HepG2 (cell line): Measurements from ENCODE around the gene ATXN7L3. TPM values are rescaled to one million over a fixed set of nuclear protein-coding genes. Genes with fewer than 3 reads are reported as not detected.

ENCODE experiments used
- ATAC-seq: fragments of 200-7000 bp; cut with Tn5 transposase; 3 replicates; pipeline ENCODE4 v1.9.1; 2020; ENCODE audit warnings: mild to moderate bottlenecking, moderate library complexity
- BruUV-seq: library from RNA; stranded (reverse); fragments of 400-500 nt; replicated peaks from 2 replicates; lab custom pipeline; 2021; lab: Mats Ljungman, UMichigan
- CTCF ChIA-PET: fragments of 300-600 bp; formaldehyde crosslinking; extraction: SDS; loops from one replicate; lab custom pipeline; 2021; ENCODE audit warnings: low total read pairs, inconsistent platforms, low intra/inter-chr PET ratio; lab: Yijun Ruan, JAX
- POLR2A ChIA-PET: fragments of 350-600 bp; sonication (Branson Sonifier 250); formaldehyde crosslinking; loops from one replicate; lab custom pipeline; 2020; ENCODE audit warnings: antibody characterized with exemption, inconsistent platforms; lab: Yijun Ruan, JAX
- DNase-seq: peaks from one replicate; pipeline ENCODE4 v3.0.0-alpha.2; 2015; ENCODE audit warnings: low spot score
- FAIRE-seq: peaks from 3 replicates; lab custom pipeline; 2011; peaks lifted over from hg19 to GRCh38; lab: Jason Lieb, UNC
- H2AFZ ChIP-seq: one replicate; pipeline ENCODE4 v1.6.1; 2011; ENCODE audit warnings: low read length, inconsistent platforms
- H3K27ac ChIP-seq: fragments of 300-600 bp; 3 replicates; pipeline ENCODE4 v1.8.0; 2011; ENCODE audit warnings: mixed run types, mild to moderate bottlenecking, mixed read lengths, low read length, inconsistent platforms; ENCODE audit not compliant: insufficient read depth; ENCODE audit errors: extremely low read length
- H3K27me3 ChIP-seq, 2 experiments: fragments of 200-600 bp in 1 of 2; 2 replicates in 1 of 2; 3 replicates in 1 of 2; pipeline versions ENCODE4 v1.6.0 to v1.8.0; 2011; ENCODE audit warnings: low read length in 2 of 2, mild to moderate bottlenecking in 2 of 2, moderate library complexity in 2 of 2, inconsistent platforms in 1 of 2; ENCODE audit not compliant: insufficient read depth in 2 of 2, control insufficient read depth in 1 of 2
- H3K36me3 ChIP-seq, 2 experiments: fragments of 200-600 bp in 1 of 2; replicated peaks in 1 of 2; 2 replicates in 1 of 2; 3 replicates in 1 of 2; pipeline versions ENCODE4 v1.5.1 to v1.8.0; 2011; ENCODE audit warnings: low read length in 2 of 2, inconsistent platforms in 1 of 2; ENCODE audit not compliant: insufficient read depth in 2 of 2, control insufficient read depth in 1 of 2
- H3K4me1 ChIP-seq: 2 replicates; pipeline ENCODE4 v1.5.1; 2012; ENCODE audit warnings: low read length, inconsistent platforms; ENCODE audit not compliant: insufficient read depth
- H3K4me2 ChIP-seq: 2 replicates; pipeline ENCODE4 v1.6.0; 2011; ENCODE audit warnings: low read depth, low read length, inconsistent platforms
- H3K4me3 ChIP-seq, 3 experiments: fragments of 200-600 bp in 1 of 3; sonication (generic), shearing (Covaris generic) in 1 of 3; replicated peaks in 1 of 3; 2 replicates each; pipeline ENCODE4 v1.5.1; 2011 to 2016; ENCODE audit warnings: low read length in 3 of 3, inconsistent platforms in 2 of 3, low read depth in 2 of 3, mild to moderate bottlenecking in 2 of 3, control low read depth in 1 of 3, mixed read lengths in 1 of 3; ENCODE audit not compliant: insufficient read depth in 1 of 3
- H3K79me2 ChIP-seq: one replicate; pipeline ENCODE4 v1.6.1; 2011; ENCODE audit warnings: low read length, inconsistent platforms; ENCODE audit not compliant: insufficient read depth
- H3K9ac ChIP-seq: 2 replicates; pipeline ENCODE4 v1.6.0; 2011; ENCODE audit warnings: mild to moderate bottlenecking, low read depth, low read length, inconsistent platforms; ENCODE audit not compliant: insufficient read depth
- H3K9me3 ChIP-seq: 2 replicates; pipeline ENCODE4 v1.5.1; 2012; ENCODE audit warnings: mild to moderate bottlenecking, low read length
- H4K20me1 ChIP-seq: 2 replicates; pipeline ENCODE4 v1.6.0; 2011; ENCODE audit warnings: inconsistent platforms, mild to moderate bottlenecking, low read length, moderate library complexity; ENCODE audit not compliant: insufficient read depth
- AGO2 ChIP-seq: fragments of 200-400 bp; formaldehyde crosslinking; optimal IDR thresholded peaks from 2 replicates; pipeline ENCODE3; 2017; ENCODE audit warnings: mild to moderate bottlenecking, low read depth, low read length, moderate library complexity
- ETV6 ChIP-seq: sonication (generic); formaldehyde crosslinking; conservative IDR thresholded peaks from 2 replicates; pipeline ENCODE4 v1.4.0; 2020; ENCODE audit warnings: missing genetic modification reagents
- HOMEZ ChIP-seq: IDR thresholded peaks from 2 replicates; pipeline ENCODE4 v1.6.1; 2016; ENCODE audit warnings: low read depth
- NFRKB ChIP-seq: fragments of 450-650 bp; IDR thresholded peaks from 2 replicates; pipeline ENCODE4 v1.6.1; 2017
- TAF15 ChIP-seq: fragments of 200-400 bp; formaldehyde crosslinking; IDR thresholded peaks from one replicate; pipeline ENCODE4 v1.6.1; 2018; ENCODE audit warnings: mild to moderate bottlenecking, low read depth, low read length; ENCODE audit not compliant: poor library complexity, severe bottlenecking
- USF2 ChIP-seq, 2 experiments: sonication (generic) in 1 of 2; formaldehyde crosslinking in 1 of 2; IDR thresholded peaks; 2 replicates each; pipeline versions ENCODE4 v1.5.1 to v1.6.1; 2011 to 2020; ENCODE audit warnings: borderline replicate concordance in 1 of 2, low read depth in 1 of 2, low read length in 1 of 2, mild to moderate bottlenecking in 1 of 2, missing genetic modification reagents in 1 of 2, moderate library complexity in 1 of 2
- ZNF232 ChIP-seq: sonication (generic); formaldehyde crosslinking; IDR thresholded peaks from 2 replicates; pipeline ENCODE4 v1.4.0; 2020; ENCODE audit warnings: missing genetic modification reagents, borderline replicate concordance
- WGBS: methylation state at CpG from one replicate; pipeline ENCODE4 v1.1.6; 2017; ENCODE audit warnings: low lambda C conversion rate; 5-methylcytosine and 5-hydroxymethylcytosine counted together
- in situ Hi-C: cut with HindIII; loops from 2 replicates; pipeline ENCODE4 v1.10.0; 2017; ENCODE audit warnings: low pct_unique_long_range_greater_than_20kb; ENCODE audit not compliant: extremely low pct_ligation_motif_present
- intact Hi-C: fragments of 100-400 bp; cut with micrococcal nuclease; formaldehyde crosslinking; loops from one replicate; pipeline ENCODE4 v1.10.0; 2022; ENCODE audit not compliant: unreplicated experiment
- polyA plus RNA-seq, 8 experiments: library from polyadenylated mRNA; depleted of rRNA in 3 of 8; stranded (reverse) in 7 of 8; unstranded in 1 of 8; fragments of >200 nt; fragmentation: Illumina TruSeq in 4 of 8; extraction: Trizol in 4 of 8; gene quantifications; 2 replicates each; pipeline versions ENCODE4 v1.2.1 to v1.2.3, GENCODE V29; 2011 to 2016; ENCODE audit warnings: low read depth in 4 of 8, missing spikeins in 1 of 8, mixed read lengths in 1 of 8; ENCODE audit not compliant: insufficient read depth in 1 of 8
- total RNA-seq, 5 experiments: library from RNA; depleted of rRNA; stranded (reverse); fragments of >200 nt; fragmentation: Illumina TruSeq; extraction: Trizol; gene quantifications; 2 replicates each; pipeline ENCODE4 v1.2.3, GENCODE V29; 2016; ENCODE audit warnings: low read depth in 1 of 5

The ATXN7L3 gene
- total and polyA plus RNA-seq, 2 of the 13 experiments (the other 11 are each of a cell fraction or from before 2014, with no cell fraction given): 44.5 to 59.1 TPM

GRCh38 chr17:44207319-44207718 is 7.6 kb upstream of the ATXN7L3 start (continued):
- TF ChIP-seq HOMEZ (CRISPR knock-in tag): no peak
- TF ChIP-seq ETV6 (CRISPR knock-in tag): no peak
- no peak for TF ChIP-seq NFRKB

GRCh38 chr17:44206825-44207155 is 7.1 kb upstream of the ATXN7L3 start:
- FAIRE-seq (no peak), DNase-seq (no peak), ATAC-seq (no peak)
- 95% methylated on average over 6 of the region's 6 CpGs for WGBS
- intact Hi-C loops (no loop called here), in situ Hi-C loops (no loop called here)
- H3K4me2 ChIP-seq: no peak overlapping the region
- H3K4me1 ChIP-seq: peaks cover 17% of the 10 kb centered on the region; the same call in 1 of the 2 replicates
- no peaks in the 10 kb centered on the region for H4K20me1 ChIP-seq
- no peaks in the 10 kb centered on the region for H3K79me2 ChIP-seq
- H3K9ac ChIP-seq: no peak overlapping the region
- peaks cover 22 to 45% of the 10 kb centered on the region in 2 experiments for H3K36me3 ChIP-seq
- H3K27me3 ChIP-seq: no peaks in the 10 kb centered on the region
- ChIA-PET POLR2A (interaction anchor here (1.2 to 2.1 kb wide), 3 partner anchors 10 to 14 kb away, joined by 3 to 9 read pairs (median 4); no protein-coding TSS in a partner anchor), CTCF (no interaction called here)
- no peaks in the 10 kb centered on the region for H3K9me3 ChIP-seq
- TF ChIP-seq USF2 (IDR thresholded peaks at IDR 0.05; ENCODE audit: low read depth, low read length) (no peak), USF2 (CRISPR knock-in tag; IDR thresholded peaks at IDR 0.05; ENCODE audit: borderline replicate concordance) (no peak), TAF15 (peak; percentile 38), ZNF232 (CRISPR knock-in tag) (no peak), AGO2 (peak; percentile 43)
- H3K4me3 ChIP-seq: no peak overlapping the region
- BruUV-seq: no TSS peak
- H2AFZ ChIP-seq: no peak overlapping the region
- H3K27ac ChIP-seq: no peak overlapping the region
